Omental fat pad (tissue), 4 donors: ENCODE results near the gene SLC25A21. TPM values are rescaled to one million over a fixed set of nuclear protein-coding genes. Genes with fewer than 3 reads are reported as not detected.

Experiments
- ATAC-seq: fragments of 150-250 bp; one replicate; pipeline ENCODE4 v1.9.1; 2016; ENCODE audit warnings: mild to moderate bottlenecking, moderate library complexity; ENCODE audit not compliant: low FRiP score
- DNase-seq: peaks from one replicate; pipeline ENCODE4 v3.0.0-alpha.2; 2019; ENCODE audit warnings: low spot score
- CTCF ChIP-seq, 3 donors: fragments of 450-650 bp; IDR thresholded peaks; one replicate each; pipeline ENCODE4 v1.5.1; 2016 to 2017; ENCODE audit warnings: antibody characterized with exemption in 3 of 3, mild to moderate bottlenecking in 3 of 3, moderate library complexity in 2 of 3
- total RNA-seq, 4 donors: library from RNA; depleted of rRNA; stranded (reverse); fragments of >200 nt; gene quantifications; one replicate each; pipeline ENCODE4 v1.1.0, GENCODE V29; 2016

SLC25A21 gene
- total RNA-seq, 4 donors from 2014 or later, result 0.38 to 1.4 TPM; not detected in 2

GRCh38 chr14:36690311-36691040 is 481.9 kb downstream of the SLC25A21 start:
- ATAC-seq, result no peak
- no peak for DNase-seq
- TF ChIP-seq CTCF (IDR thresholded peaks at IDR 0.05), result no peak

- ATAC-seq, result no peak
- DNase-seq, result no peak
Observed at GRCh38 chr14:36684946-36685345, 487.5 kb downstream of the SLC25A21 start.

GRCh38 chr14:36683083-36683724 is 489.2 kb downstream of the SLC25A21 start:
- no peak for DNase-seq
- ATAC-seq, result no peak
- no peak for TF ChIP-seq CTCF (IDR thresholded peaks at IDR 0.05)

More at GRCh38 chr14:36684946-36685345, 487.5 kb downstream of the SLC25A21 start:
- no peak for TF ChIP-seq CTCF (IDR thresholded peaks at IDR 0.05)

- DNase-seq (no peak), ATAC-seq (no peak)
- no peak for TF ChIP-seq CTCF (IDR thresholded peaks at IDR 0.05)
Observed at GRCh38 chr14:36682338-36682737, 490.1 kb downstream of the SLC25A21 start.

- DNase-seq (no peak), ATAC-seq (no peak)
- no peak for TF ChIP-seq CTCF (IDR thresholded peaks at IDR 0.05)
Observed at GRCh38 chr14:36676236-36676635, 496.2 kb downstream of the SLC25A21 start.

- DNase-seq (no peak), ATAC-seq (no peak)
- no peak for TF ChIP-seq CTCF (IDR thresholded peaks at IDR 0.05)
Observed at GRCh38 chr14:36675581-36675980, 496.8 kb downstream of the SLC25A21 start.

GRCh38 chr14:36674659-36675058 is 497.7 kb downstream of the SLC25A21 start:
- DNase-seq (no peak), ATAC-seq (no peak)
- no peak for TF ChIP-seq CTCF (IDR thresholded peaks at IDR 0.05)
